G401.6 (cell line): Measurements from ENCODE around the gene ZNRF3.
"Not testable (repeated sequence)": the region's sequence is repeated elsewhere in the genome, so short reads cannot be mapped to it uniquely, and the experiment has no call there.

Source experiments
- FAIRE-seq: peaks from 2 replicates; lab custom pipeline; 2012; peaks lifted over from hg19 to GRCh38; lab: Jason Lieb, UNC

Gene ZNRF3

GRCh38 chr22:28884747-28885350, 1.5 kb downstream of the ZNRF3 start:
- FAIRE-seq = no peak

- peak; percentile 8 for FAIRE-seq
Measured at GRCh38 chr22:28885939-28886338, 2.6 kb downstream of the ZNRF3 start.

GRCh38 chr22:28886679-28887078, 3.3 kb downstream of the ZNRF3 start:
- FAIRE-seq = not testable (repeated sequence)

- no peak for FAIRE-seq
Measured at GRCh38 chr22:28887725-28888459, 4.5 kb downstream of the ZNRF3 start.

GRCh38 chr22:28889478-28890024, 6.2 kb downstream of the ZNRF3 start:
- FAIRE-seq = no peak

- no peak for FAIRE-seq
Measured at GRCh38 chr22:28891156-28891733, 7.9 kb downstream of the ZNRF3 start.

- FAIRE-seq = no peak
Measured at GRCh38 chr22:28892175-28892731, 8.9 kb downstream of the ZNRF3 start.

GRCh38 chr22:28893810-28894209, 10.4 kb downstream of the ZNRF3 start:
- no peak for FAIRE-seq

GRCh38 chr22:28894334-28894733, 11.0 kb downstream of the ZNRF3 start:
- no peak for FAIRE-seq

- no peak for FAIRE-seq
Measured at GRCh38 chr22:28894807-28895206, 11.4 kb downstream of the ZNRF3 start.

- FAIRE-seq = no peak
Measured at GRCh38 chr22:28896611-28897010, 13.2 kb downstream of the ZNRF3 start.

- FAIRE-seq = no peak
Measured at GRCh38 chr22:28898233-28898629, 14.9 kb downstream of the ZNRF3 start.

GRCh38 chr22:28899199-28899853, 16.0 kb downstream of the ZNRF3 start:
- no peak for FAIRE-seq

GRCh38 chr22:28900379-28900925, 17.1 kb downstream of the ZNRF3 start:
- FAIRE-seq = no peak

GRCh38 chr22:28902490-28902889, 19.1 kb downstream of the ZNRF3 start:
- FAIRE-seq = no peak

- no peak for FAIRE-seq
Measured at GRCh38 chr22:28903080-28903479, 19.7 kb downstream of the ZNRF3 start.

- no peak for FAIRE-seq
Measured at GRCh38 chr22:28903729-28904128, 20.4 kb downstream of the ZNRF3 start.

GRCh38 chr22:28904211-28904896, 21.0 kb downstream of the ZNRF3 start:
- FAIRE-seq = peak; percentile 23

- no peak for FAIRE-seq
Measured at GRCh38 chr22:28905256-28905832, 22.0 kb downstream of the ZNRF3 start.

GRCh38 chr22:28906312-28906711, 22.9 kb downstream of the ZNRF3 start:
- FAIRE-seq = no peak

GRCh38 chr22:28907311-28908008, 24.1 kb downstream of the ZNRF3 start:
- no peak for FAIRE-seq
